T follicular helper cell (primary cell): ENCODE results near the gene MTURN.
"Not testable (repeated sequence)": the region's sequence is repeated elsewhere in the genome, so short reads cannot be mapped to it uniquely, and the experiment has no call there.

Source experiments
- DNase-seq: peaks from one replicate; pipeline ENCODE4 v3.0.0-alpha.2; 2020; ENCODE audit warnings: low read depth
- total RNA-seq, 2 experiments: gene quantifications; one replicate each; lab custom pipeline; 2026; lab: John Stamatoyannopoulos, UW

The MTURN gene
- total RNA-seq = 7.7 to 42.7 reads per million in 2 experiments

DNA sequence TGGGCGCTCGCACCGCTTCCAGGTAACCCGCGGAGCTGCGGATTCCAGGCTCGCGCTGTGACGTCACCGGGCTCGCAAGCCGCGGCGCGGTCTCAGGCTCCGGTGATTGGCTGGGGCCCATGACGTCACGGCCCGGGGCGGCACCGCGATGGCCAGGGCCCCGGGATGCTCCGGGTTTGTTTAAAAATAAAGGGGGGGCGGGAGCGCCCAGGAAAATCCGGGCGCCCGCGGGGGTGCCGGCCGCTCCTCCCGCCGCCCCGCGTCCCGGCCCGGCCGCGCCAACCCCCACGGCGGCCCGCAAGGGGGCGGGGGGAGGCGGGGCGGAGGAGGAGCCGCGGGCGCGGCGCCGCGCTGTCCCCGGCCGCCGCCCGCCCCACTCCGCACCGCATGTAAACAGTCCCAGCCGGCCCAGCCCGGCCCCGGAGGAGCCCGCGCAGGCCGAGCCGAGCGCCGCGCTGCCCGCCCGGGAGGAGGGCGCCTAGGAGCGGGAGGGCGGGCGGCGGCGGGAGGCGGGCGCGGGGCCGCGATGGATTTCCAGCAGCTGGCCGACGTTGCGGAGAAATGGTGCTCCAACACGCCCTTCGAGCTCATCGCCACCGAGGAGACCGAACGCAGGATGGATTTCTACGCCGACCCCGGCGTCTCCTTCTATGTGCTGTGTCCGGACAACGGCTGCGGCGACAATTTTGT lies at the start of gene MTURN:
Gene MTURN, plus strand, starts transcription at position 376 of the 690 bp plus-strand sequence. Its CDS starts 151 bp downstream, at position 527.
- DNase-seq = peak; percentile 88

- no peak for DNase-seq
These were observed 48.3 kb upstream of the MTURN start for GRCh38 chr7:30086529-30086928.

- no peak for DNase-seq
These were observed 47.4 kb upstream of the MTURN start for GRCh38 chr7:30087371-30087770.

DNA sequence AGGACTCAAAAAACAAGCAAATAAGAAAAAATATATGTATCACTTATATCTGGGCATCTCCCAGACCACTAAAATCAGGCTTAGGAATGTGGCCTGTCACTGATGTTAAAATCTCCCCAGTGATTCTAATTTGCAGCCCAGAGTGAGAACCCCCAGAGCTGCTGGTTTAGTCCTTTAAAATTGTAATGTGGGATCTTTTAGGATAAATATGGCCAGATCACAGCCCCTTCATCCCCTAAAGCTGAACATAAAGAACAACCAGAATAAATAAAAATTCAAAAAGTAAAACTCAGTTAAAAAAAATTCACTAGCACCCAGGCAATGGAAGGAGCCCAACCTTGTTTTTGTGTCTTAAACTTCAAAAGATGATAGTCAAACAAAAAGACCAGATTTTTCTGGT lies 46.4 kb upstream of the MTURN start:
- DNase-seq = no peak

- no peak for DNase-seq
These were observed 44.7 kb upstream of the MTURN start for GRCh38 chr7:30090111-30090510.

DNA sequence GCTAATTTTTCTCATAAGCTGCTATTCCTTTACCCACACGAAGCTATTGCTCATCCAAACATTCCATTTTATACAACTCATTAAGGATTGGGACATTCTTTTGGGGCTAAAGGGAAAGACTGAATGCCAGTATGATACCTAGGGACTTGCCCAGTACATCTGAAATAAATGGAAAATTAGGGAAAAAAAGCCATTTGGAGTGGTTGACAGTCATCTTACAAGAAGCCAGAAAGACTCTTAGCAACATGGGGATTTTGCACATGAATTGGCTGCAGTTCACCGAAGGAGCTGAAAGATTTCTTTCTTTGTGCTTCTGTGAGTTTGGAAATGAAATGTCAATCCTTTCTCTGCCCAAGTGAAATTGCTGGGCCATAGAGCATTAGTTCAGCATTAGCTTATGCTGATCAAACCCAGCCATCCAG lies 43.3 kb upstream of the MTURN start:
- DNase-seq = no peak

DNA sequence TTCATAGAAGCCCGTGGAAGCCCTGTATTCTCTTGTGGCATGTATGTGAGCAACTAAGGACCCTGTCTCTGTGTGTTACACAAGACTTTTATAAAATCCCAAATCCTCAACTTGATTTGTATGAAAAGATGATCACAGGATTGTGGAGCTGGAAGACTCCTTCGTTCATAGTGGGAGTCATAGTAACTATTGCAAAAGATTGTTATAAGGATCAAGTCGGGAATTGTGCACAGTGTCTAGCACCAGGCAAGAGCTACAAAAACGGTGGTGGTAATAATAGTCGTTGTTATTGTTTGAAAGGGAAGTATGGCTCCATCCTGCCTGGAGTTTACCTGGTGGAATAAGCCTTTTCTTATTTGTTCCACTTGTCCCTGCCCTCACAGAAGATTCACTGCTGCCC lies 42.8 kb upstream of the MTURN start:
- DNase-seq = no peak

DNA sequence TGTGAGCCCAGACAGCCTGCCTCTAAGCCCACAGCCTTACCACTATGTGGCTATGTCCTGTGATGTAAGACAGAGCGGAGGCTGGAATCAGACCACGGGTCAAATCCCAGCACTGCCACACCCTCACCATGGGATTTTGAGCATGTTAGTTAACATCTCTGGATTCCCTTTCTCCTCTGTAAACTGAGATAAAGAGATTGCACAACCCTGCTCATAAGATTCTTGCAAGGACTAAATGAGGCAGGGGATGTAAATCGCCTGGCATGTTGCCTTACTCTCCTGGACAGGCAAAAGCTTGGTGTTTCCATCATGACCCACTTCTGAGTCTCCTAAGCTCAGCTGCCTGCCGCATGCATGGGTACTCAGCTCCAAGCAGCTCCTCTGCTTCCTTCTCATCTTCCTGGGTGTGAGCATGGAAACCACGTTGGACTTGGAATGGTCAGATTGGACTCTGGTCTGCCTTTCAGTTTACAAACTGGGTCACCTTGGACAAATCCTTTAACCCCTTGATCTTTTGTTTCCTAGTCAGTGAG lies 41.3 kb upstream of the MTURN start:
- no peak for DNase-seq

DNA sequence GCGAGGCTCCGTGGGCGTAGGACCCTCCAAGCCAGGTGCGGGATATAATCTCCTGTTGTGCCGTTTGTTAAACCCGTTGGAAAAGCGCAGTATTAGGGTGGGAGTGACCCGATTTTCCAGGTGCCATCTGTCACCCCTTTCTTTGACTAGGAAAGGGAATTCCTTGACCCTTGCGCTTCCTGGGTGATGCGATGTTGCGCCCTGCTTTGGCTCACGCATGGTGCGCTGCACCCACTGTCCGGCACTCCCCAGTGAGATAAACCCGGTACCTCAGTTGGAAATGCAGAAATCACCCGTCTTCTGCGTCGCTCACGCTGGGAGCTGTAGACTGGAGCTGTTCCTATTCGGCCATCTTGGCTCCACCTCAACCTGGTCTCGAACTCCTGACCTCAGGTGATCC lies 36.2 kb upstream of the MTURN start:
- DNase-seq = not testable (repeated sequence)

- no peak for DNase-seq
These were observed 32.5 kb upstream of the MTURN start for GRCh38 chr7:30102281-30102680.

- no peak for DNase-seq
These were observed 30.6 kb upstream of the MTURN start for GRCh38 chr7:30104157-30104556.

- DNase-seq = no peak
These were observed 22.6 kb upstream of the MTURN start for GRCh38 chr7:30112103-30112713.

GRCh38 chr7:30113144-30113543 lies 21.6 kb upstream of the MTURN start:
- DNase-seq = no peak

DNA sequence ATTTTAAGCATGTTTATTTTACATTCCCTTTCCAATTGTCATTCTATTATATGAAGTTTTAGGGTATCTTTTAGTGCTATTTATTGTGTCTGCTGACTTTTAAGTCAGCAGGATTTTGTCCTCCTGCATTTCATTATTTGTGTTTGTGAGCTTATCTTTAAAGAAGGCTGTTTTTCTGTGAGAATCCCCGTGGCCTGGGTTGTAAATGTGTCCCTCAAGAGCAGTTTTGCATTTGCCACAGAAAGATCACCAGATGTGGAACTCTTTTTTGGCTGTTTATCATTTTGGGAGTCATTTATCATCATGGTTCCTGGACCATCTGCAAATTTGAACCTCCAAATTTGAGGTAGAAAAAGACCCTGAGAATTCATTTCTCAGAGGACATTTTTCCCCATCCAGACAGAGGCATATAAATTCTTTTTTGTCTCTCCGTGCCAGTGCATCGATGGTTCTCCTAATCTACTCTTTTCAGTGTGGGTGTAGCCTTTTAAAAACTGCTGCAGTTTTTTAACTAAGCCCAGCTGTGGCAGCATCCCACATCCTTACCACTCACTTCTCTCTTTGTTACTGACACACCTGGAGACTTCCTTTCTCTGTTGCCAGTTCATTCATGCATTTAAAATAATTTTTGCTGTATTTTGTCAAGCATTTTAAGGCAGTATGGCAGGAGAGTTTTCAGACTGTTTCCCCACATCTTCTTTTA lies 20.1 kb upstream of the MTURN start:
- no peak for DNase-seq

DNA sequence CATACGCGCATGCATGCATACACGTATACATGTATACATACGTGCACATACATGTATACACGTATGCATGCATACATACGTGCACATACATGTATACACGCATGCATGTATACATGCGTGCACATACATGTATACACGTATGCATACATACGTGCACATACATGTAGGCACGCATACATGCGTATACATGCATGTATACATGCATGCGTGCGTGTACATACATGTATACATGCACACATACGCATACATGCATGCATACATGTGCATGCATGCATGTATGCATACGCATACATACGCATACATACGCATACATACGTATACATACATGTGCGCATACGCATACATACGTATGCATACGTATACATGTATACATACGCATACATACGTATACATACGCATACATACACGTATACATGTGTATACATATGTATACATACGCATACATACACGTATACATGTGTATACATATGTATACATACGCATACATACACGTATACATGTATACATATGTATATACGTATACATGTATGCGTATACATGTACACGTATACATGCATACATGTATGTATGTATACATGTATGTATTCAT lies 19.0 kb upstream of the MTURN start:
- DNase-seq = no peak

DNA sequence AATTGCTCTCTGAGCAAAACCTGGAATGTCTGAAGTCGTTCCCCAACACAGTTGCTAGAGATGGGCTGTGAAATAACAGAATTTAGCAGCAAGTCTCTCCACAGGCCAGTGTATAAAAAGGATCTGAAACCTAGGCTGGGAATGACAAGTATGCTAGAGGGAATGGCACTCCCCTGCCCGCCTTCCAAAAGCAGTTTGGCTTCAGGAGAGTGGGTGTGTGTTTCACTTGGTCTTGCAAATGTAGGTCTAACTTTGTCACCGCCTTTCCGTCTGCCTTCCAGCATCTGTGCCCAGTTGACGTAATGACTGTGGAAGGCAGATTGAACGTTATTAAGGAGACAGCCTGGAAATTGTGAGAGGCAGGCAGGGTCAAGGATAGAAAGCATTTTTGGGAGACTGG lies 18.0 kb upstream of the MTURN start:
- no peak for DNase-seq

DNA sequence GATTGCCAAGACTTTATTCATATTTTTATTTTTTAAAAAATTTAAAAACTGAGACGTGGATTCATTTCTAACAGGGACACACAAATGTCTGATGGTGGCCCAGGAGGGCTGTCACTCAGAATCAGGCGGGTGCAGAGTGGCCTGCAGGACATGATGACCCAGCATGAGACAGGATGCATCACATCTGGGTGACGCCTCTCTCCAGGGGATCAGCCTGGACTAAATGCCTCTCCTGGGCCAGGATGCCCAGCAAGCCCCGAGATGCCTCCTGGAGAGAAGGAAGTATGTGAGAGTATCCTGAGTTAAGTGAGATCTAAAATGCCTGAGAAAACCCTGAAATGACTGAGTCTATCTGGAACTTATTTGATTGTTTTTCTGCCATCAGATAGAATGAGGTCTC lies 16.9 kb upstream of the MTURN start:
- DNase-seq = no peak

DNA sequence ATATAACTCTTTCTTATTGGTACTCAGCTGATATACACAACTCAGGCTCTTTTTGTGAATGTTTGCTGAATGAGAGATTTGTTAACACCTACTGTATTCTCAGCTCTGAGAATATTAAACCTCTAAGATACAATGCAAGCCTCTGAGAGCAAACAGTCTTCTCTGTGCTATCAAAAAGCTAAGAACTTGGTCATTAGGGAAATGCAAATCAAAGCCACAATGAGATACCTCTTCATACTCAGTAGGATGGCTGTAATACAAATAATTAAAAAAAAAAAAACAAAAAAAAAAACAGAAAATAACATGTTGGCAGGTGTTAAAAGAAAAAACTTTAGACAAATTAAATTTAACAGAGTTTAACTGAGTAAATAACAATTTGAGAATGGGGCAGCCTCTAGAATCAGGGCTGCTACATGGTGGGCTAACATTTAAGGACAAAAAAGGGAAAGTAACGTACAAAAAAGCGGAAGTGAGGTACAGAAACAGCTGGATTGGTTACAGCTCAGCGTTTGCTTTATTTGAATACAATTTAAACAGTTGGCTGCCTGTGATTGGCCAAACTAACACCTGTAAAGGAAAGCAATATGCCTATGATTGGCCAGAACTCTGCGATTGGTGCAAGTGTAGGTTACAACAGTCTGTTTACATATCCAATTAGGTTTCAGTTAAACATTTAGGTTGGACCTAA lies 14.8 kb upstream of the MTURN start:
- no peak for DNase-seq

GRCh38 chr7:30133736-30134610 lies 813 bp upstream of the MTURN start:
- DNase-seq = no peak

DNA sequence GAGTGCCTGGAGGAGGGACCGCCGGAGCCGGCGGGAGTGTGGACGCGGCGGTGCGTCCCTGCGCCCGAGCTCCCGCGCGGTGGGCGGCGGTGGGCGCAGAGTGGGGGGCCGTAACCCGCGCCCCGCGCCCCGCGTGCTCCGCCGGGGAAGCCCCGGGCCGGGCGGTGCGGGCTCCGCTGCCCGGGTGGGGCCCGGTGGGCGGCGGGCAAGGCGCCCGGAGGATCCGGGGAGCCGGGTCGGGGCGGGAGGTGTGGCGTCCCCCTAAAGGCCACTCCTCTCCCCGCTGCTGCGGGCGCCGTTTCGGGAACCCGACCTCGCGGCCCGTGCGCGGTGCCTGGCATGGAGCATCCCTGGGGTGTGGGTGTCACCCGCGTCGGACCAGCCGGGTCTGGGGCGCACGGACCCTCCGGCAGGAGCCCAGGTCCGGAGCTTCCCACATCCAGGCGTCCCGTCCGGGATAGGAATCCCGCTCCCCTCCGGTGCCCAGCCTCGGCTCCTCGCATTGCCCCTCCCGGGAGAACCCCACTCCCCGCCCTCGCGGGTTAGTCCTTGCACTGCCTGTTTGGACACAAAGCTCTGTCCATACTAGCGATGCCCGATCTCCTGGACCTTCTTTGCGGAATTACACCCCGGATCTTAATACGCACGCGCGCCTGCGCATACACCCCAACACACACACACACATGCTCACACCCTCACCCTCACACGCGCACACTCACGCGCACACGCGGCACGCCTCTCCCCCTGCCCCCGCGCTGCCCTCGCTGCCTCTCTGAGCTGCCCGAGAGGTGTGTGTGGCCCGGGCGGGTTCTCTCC lies 723 bp downstream of the MTURN start:
- peak; percentile 40 for DNase-seq
